Prostate gland (tissue), 2 donors: ENCODE results near the gene SLC37A4.

Source experiments
- CTCF ChIP-seq, 4 experiments: fragments of 200-600 bp in 2 of 4; fragments of 450-650 bp in 2 of 4; sonication (generic) in 2 of 4; IDR thresholded peaks; 1 replicate in 3 of 4; 2 replicates in 1 of 4; pipeline ENCODE4 v1.5.1; 2016 to 2019; ENCODE audit warnings: antibody characterized with exemption in 4 of 4, mild to moderate bottlenecking in 2 of 4, moderate library complexity in 2 of 4
- POLR2A ChIP-seq: fragments of 450-650 bp; IDR thresholded peaks from one replicate; pipeline ENCODE4 v1.6.1; 2016; ENCODE audit warnings: antibody characterized with exemption, mild to moderate bottlenecking

DNA sequence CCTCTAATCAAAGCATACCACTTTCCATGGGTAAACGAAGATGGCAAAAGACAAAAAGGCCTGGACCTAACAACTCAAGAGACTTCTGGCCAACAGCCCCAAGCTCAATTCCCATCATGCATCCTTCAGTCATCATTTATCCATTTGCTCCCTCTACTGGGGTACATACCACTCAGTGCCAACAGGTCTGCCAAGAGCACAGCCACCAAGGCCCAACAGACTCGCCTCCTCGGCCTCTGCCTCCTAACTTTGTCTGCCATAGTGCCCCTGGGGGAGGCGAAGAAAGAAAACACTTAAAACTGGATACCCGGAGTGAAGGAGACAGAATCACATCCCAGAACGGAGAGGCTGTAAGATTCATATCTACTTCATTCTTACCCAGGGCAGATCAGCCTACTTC lies 25.2 kb upstream of the SLC37A4 start:
- TF ChIP-seq CTCF (IDR thresholded peaks at IDR 0.05) (no peak), POLR2A (no peak)
